ENCODE results near the gene TRMU. TPM values are rescaled to one million over a fixed set of nuclear protein-coding genes. Genes with fewer than 3 reads are reported as not detected.

TRMU gene
- total and polyA plus RNA-seq, 2 of the 8 experiments (the other 6 are each of a cell fraction or from before 2014, with no cell fraction given), result 43.4 to 70.6 TPM

GRCh38 chr22:46395145-46395544 lies 59.6 kb downstream of the TRMU start:
- no peak for FAIRE-seq
- H3K4me2 ChIP-seq (ENCODE audit: insufficient read depth in 1 of 2, low read depth in 2 of 2, low read length in 2 of 2), result no peak overlapping the region
- TF ChIP-seq KDM5A (IDR thresholded peaks at IDR 0.05; ENCODE audit: low read length) (no peak), GTF2F1 (IDR thresholded peaks at IDR 0.05; ENCODE audit: borderline replicate concordance, low read depth, low read length) (no peak), ASH2L (IDR thresholded peaks at IDR 0.05; ENCODE audit: low read length) (no peak), RAD21 (IDR thresholded peaks at IDR 0.05 in 1 of 2, conservative IDR thresholded peaks at IDR 0.05 in 1 of 2; ENCODE audit: low read depth in 2 of 2, low read length in 2 of 2) (no peak), JUN (IDR thresholded peaks at IDR 0.05; ENCODE audit: low read depth, low read length) (no peak), TBP (IDR thresholded peaks at IDR 0.05; ENCODE audit: low read depth, low read length) (no peak), MAX (IDR thresholded peaks at IDR 0.05) (no peak), CREB1 (IDR thresholded peaks at IDR 0.05) (no peak), BRCA1 (IDR thresholded peaks at IDR 0.05; ENCODE audit: low read depth, low read length) (no peak), ATF2 (IDR thresholded peaks at IDR 0.05; ENCODE audit: low read length) (no peak)

More at GRCh38 chr22:46395145-46395544, 59.6 kb downstream of the TRMU start:
- H3K23me2 ChIP-seq (ENCODE audit: low read depth, low read length), result no peaks in the 10 kb centered on the region
- no peak overlapping the region for H3K27ac ChIP-seq (ENCODE audit: low read depth, low read length)
- H3K14ac ChIP-seq (ENCODE audit: insufficient read length), result no peak overlapping the region
- H2AK5ac ChIP-seq (ENCODE audit: low read depth, low read length), result no peak overlapping the region
- no peak overlapping the region for H4K91ac ChIP-seq (replicated peaks; ENCODE audit: insufficient read length, low read length)
- H4K20me1 ChIP-seq (replicated peaks in 1 of 2; ENCODE audit: control insufficient read depth in 1 of 2, insufficient read depth in 2 of 2, low read length in 2 of 2), result peaks cover 0 to 2% of the 10 kb centered on the region in 2 experiments
- no peak overlapping the region; the same call in 1 of the 2 replicates for H4K8ac ChIP-seq (ENCODE audit: extremely low read depth, insufficient read depth, low read length)
- H2AFZ ChIP-seq (ENCODE audit: low read length), result no peak overlapping the region
- H3K23ac ChIP-seq (ENCODE audit: insufficient read length), result no peak overlapping the region
- DNase-seq (ENCODE audit: low read depth in 1 of 2, low spot score in 2 of 2), result no peak
- H2BK120ac ChIP-seq (replicated peaks; ENCODE audit: low read depth, low read length), result no peak overlapping the region
- H3K27me3 ChIP-seq (replicated peaks in 1 of 4; ENCODE audit: control insufficient read depth in 3 of 4, extremely low read depth in 1 of 4, insufficient read depth in 3 of 4, low read length in 3 of 4), result no peaks in the 10 kb centered on the region
- H3K79me2 ChIP-seq (ENCODE audit: control insufficient read depth in 1 of 2, insufficient read depth in 2 of 2, low read length in 2 of 2), result no peaks in the 10 kb centered on the region
- CTCF ChIA-PET (ENCODE audit: partially characterized antibody), result interaction anchor here (0.6 to 0.7 kb wide), 5 partner anchors 11 to 572 kb away, joined by 3 to 5 read pairs (median 4); no protein-coding TSS in a partner anchor
- H3K4me1 ChIP-seq (replicated peaks in 1 of 4; ENCODE audit: control insufficient read depth in 3 of 4, insufficient read depth in 4 of 4, low read length in 3 of 4), result peaks cover 0 to 2% (median 0%) of the 10 kb centered on the region in 4 experiments; a peak in 2 of 7 replicates
- POLR2A ChIA-PET (ENCODE audit: partially characterized antibody), result no interaction called here
- no peak overlapping the region for H3K18ac ChIP-seq (ENCODE audit: extremely low read depth, low read length)
- H3K36me3 ChIP-seq (ENCODE audit: control insufficient read depth in 2 of 4, insufficient read depth in 4 of 4, low read length in 3 of 4), result no peaks in the 10 kb centered on the region; a peak in 1 of 8 replicates
- H3K4ac ChIP-seq (replicated peaks; ENCODE audit: insufficient read length, low read depth, low read length), result no peak overlapping the region
- H3K79me1 ChIP-seq (ENCODE audit: low read depth, low read length), result no peaks in the 10 kb centered on the region
- H3K9ac ChIP-seq (replicated peaks in 1 of 4; ENCODE audit: extremely low read depth in 1 of 4, low read depth in 3 of 4, low read length in 3 of 4), result no peak overlapping the region
- H3K9me3 ChIP-seq (ENCODE audit: insufficient read depth in 2 of 2, low read depth in 1 of 2, low read length in 1 of 2), result no peaks in the 10 kb centered on the region
- H2BK15ac ChIP-seq (ENCODE audit: low read length), result no peak overlapping the region
- H3K4me3 ChIP-seq (ENCODE audit: extremely low read depth in 1 of 4, insufficient read depth in 2 of 4, low read depth in 3 of 4, low read length in 4 of 4), result no peak overlapping the region
- no peak overlapping the region for H4K5ac ChIP-seq (ENCODE audit: insufficient read length, low read depth, low read length)
- no peak overlapping the region for H2BK5ac ChIP-seq (ENCODE audit: low read depth, low read length)
- 91% methylated on average over 13 of the region's 13 CpGs; no CpG with 5 or more reads in 1 of the 2 experiments for WGBS, 2 experiments (ENCODE audit: extremely low coverage in 1 of 2, insufficient coverage in 1 of 2, insufficient read length in 1 of 2, insufficient replicate concordance in 2 of 2, low coverage in 1 of 2, low lambda C conversion rate in 2 of 2, missing lambda C conversion rate in 1 of 2)
- no peak overlapping the region for H2BK20ac ChIP-seq (ENCODE audit: low read length)
- no peak overlapping the region for H2BK12ac ChIP-seq (ENCODE audit: low read depth, low read length)
- H3K56ac ChIP-seq (replicated peaks; ENCODE audit: insufficient read length, low read depth, low read length), result no peak overlapping the region
